H1 (cell line): ENCODE results near the gene LRRC56. TPM values are rescaled to one million over a fixed set of nuclear protein-coding genes. Genes with fewer than 3 reads are reported as not detected.

Experiments
- CREB1 ChIP-seq: IDR thresholded peaks from 2 replicates; pipeline ENCODE4 v1.6.1; 2012; ENCODE audit warnings: inconsistent platforms
- CTBP2 ChIP-seq: IDR thresholded peaks from 2 replicates; pipeline ENCODE4 v1.7.0; 2011; ENCODE audit warnings: borderline replicate concordance, mild to moderate bottlenecking, moderate library complexity, mixed read lengths, low read length; ENCODE audit not compliant: insufficient read depth, insufficient read length
- EGR1 ChIP-seq: IDR thresholded peaks from 2 replicates; pipeline ENCODE4 v1.6.1; 2011; ENCODE audit warnings: low read depth, low read length, borderline replicate concordance
- FOSL1 ChIP-seq: IDR thresholded peaks from 2 replicates; pipeline ENCODE4 v1.6.1; 2011; ENCODE audit warnings: mild to moderate bottlenecking, low read depth, low read length, moderate library complexity; ENCODE audit not compliant: insufficient read depth
- KDM4A ChIP-seq: IDR thresholded peaks from one replicate; pipeline ENCODE4 v1.7.1; 2012; ENCODE audit warnings: low read depth, mild to moderate bottlenecking, moderate library complexity, low read length, inconsistent platforms; ENCODE audit not compliant: severe bottlenecking
- NRF1 ChIP-seq: IDR thresholded peaks from 2 replicates; pipeline ENCODE4 v1.6.1; 2011; ENCODE audit warnings: mild to moderate bottlenecking, low read depth, low read length, improper control_type of control experiment
- RAD21 ChIP-seq, 2 experiments: IDR thresholded peaks in 1 of 2; conservative IDR thresholded peaks in 1 of 2; 2 replicates each; pipeline ENCODE4 v1.6.1; 2011; ENCODE audit warnings: low read depth in 2 of 2, low read length in 2 of 2, improper control_type of control experiment in 1 of 2, inconsistent platforms in 1 of 2, mild to moderate bottlenecking in 1 of 2, moderate library complexity in 1 of 2
- RFX5 ChIP-seq: IDR thresholded peaks from 2 replicates; pipeline ENCODE4 v1.6.1; 2011; ENCODE audit warnings: low read depth, low read length, improper control_type of control experiment, borderline replicate concordance
- RXRA ChIP-seq: IDR thresholded peaks from 2 replicates; pipeline ENCODE4 v1.6.1; 2011; ENCODE audit warnings: low read depth, mild to moderate bottlenecking, low read length, moderate library complexity; ENCODE audit not compliant: insufficient read depth
- TAF7 ChIP-seq: optimal IDR thresholded peaks from 2 replicates; pipeline ENCODE3; 2011; ENCODE audit warnings: low read depth, mild to moderate bottlenecking, inconsistent platforms, low read length, moderate library complexity, borderline replicate concordance
- TCF12 ChIP-seq: IDR thresholded peaks from 2 replicates; pipeline ENCODE4 v1.6.1; 2011; ENCODE audit warnings: low read depth, mild to moderate bottlenecking, low read length
- TEAD4 ChIP-seq: IDR thresholded peaks from 2 replicates; pipeline ENCODE4 v1.6.1; 2012; ENCODE audit warnings: low read depth, low read length, inconsistent platforms, mixed read lengths
- polyA plus RNA-seq, 7 experiments: library from polyadenylated mRNA; depleted of rRNA in 3 of 7; stranded (reverse) in 5 of 7; unstranded in 2 of 7; fragments of >200 nt in 5 of 7; fragments of 200-250 nt in 2 of 7; gene quantifications; 1 replicate in 5 of 7; 2 replicates in 1 of 7; 4 replicates in 1 of 7; pipeline versions ENCODE4 v1.2.1 to v1.2.3, GENCODE V29; 2011 to 2013; ENCODE audit warnings: missing spikeins in 2 of 7, mixed read lengths in 2 of 7
- total RNA-seq: library from RNA; stranded (reverse); fragmentation: NEBNext Ultra II Directional; extraction: Animal tissue kit (Norgen Biotek cat#: 25700); gene quantifications from 2 replicates; pipeline ENCODE4 v1.2.1, GENCODE V29; 2021
- TF ChIP-seq, protein P1 (sequence below), 3 experiments: IDR thresholded peaks; 1 replicate in 2 of 3; 2 replicates in 1 of 3; pipeline versions ENCODE4 v1.5.1 to v1.6.1; 2011; ENCODE audit warnings: low read length in 3 of 3, mild to moderate bottlenecking in 3 of 3, inconsistent platforms in 2 of 3, low read depth in 1 of 3, moderate library complexity in 1 of 3; ENCODE audit not compliant: insufficient read depth in 1 of 3; ENCODE audit errors: control extremely low read depth in 1 of 3

LRRC56 gene
- total and polyA plus RNA-seq, 2 of the 8 experiments (the other 6 are each of a cell fraction or from before 2014, with no cell fraction given) = 0.94 to 1.9 TPM

DNA sequence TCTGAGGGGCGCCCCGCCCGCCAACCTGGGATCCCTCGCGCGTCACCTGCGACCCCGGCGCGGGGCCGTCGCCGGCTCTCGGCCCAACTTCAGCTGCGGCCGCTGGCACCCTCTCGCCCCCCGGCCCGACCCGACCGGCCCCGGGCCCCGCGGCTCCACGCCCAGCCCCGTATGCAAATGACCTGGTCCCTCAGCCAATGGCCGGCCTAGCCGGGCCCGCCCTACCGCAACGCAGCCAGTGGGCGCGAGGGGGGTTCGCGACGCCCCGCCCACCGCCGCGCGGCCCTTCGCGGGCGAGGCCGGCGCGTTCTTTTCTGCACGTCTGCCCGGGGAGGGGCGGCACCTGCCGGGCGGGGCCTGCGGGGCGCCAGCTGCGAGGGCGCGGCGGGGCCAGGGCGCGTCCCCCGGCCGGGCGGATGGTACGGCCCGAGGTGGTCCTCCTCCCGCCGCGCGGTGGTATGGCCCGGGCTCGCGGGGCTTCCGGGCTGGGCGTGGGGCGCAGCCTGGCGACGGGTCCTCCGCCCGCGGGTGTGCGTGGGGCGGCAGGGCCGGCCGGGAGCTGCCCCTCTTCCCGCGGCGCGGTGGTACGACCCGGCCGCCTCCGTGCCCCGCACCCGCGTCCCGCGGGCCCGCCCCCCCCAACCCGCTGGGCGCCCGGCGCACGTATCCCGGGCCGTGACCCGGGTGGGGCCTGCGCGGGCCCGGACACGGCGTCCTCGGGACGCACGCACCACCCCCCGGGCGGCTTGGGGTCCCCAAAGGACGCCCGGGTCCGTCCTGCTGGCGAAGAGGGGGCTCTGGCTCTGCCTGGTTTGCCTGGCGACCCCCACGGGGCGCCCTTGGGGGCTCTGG is 31.2 kb downstream of the LRRC56 start (continued):
- TF ChIP-seq RAD21 (IDR thresholded peaks at IDR 0.05 in 1 of 2, conservative IDR thresholded peaks at IDR 0.05 in 1 of 2; ENCODE audit: low read depth in 2 of 2, low read length in 2 of 2) = no peak
- TF ChIP-seq, protein P1, sequence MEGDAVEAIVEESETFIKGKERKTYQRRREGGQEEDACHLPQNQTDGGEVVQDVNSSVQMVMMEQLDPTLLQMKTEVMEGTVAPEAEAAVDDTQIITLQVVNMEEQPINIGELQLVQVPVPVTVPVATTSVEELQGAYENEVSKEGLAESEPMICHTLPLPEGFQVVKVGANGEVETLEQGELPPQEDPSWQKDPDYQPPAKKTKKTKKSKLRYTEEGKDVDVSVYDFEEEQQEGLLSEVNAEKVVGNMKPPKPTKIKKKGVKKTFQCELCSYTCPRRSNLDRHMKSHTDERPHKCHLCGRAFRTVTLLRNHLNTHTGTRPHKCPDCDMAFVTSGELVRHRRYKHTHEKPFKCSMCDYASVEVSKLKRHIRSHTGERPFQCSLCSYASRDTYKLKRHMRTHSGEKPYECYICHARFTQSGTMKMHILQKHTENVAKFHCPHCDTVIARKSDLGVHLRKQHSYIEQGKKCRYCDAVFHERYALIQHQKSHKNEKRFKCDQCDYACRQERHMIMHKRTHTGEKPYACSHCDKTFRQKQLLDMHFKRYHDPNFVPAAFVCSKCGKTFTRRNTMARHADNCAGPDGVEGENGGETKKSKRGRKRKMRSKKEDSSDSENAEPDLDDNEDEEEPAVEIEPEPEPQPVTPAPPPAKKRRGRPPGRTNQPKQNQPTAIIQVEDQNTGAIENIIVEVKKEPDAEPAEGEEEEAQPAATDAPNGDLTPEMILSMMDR (IDR thresholded peaks at IDR 0.05; ENCODE audit: control extremely low read depth in 1 of 3, insufficient read depth in 1 of 3, low read depth in 1 of 3, low read length in 3 of 3) = no peak
- TF ChIP-seq NRF1 = no peak
- TF ChIP-seq CTBP2 = no peak
- TF ChIP-seq TEAD4 = no peak
- TF ChIP-seq KDM4A = peak; percentile 68
- no peak for TF ChIP-seq EGR1
- no peak for TF ChIP-seq TCF12
- peak; percentile 74; the same call in 1 of the 2 replicates for TF ChIP-seq CREB1
- TF ChIP-seq FOSL1 = no peak
- TF ChIP-seq RFX5 = no peak
- no peak for TF ChIP-seq TAF7
- no peak for TF ChIP-seq RXRA
